BJ (cell line): ENCODE measurements around the gene FAM234B. TPM values are rescaled to one million over a fixed set of nuclear protein-coding genes. Genes with fewer than 3 reads are reported as not detected.
A peak's percentile ranks its signal among the peaks of the same experiment; 100 is the strongest.
"Not testable (repeated sequence)": the region's sequence is repeated elsewhere in the genome, so short reads cannot be mapped to it uniquely, and the experiment has no call there.

Experiments used
- CTCF ChIA-PET: fragments of 350-600 bp; formaldehyde crosslinking; extraction: SDS; loops from one replicate; lab custom pipeline; 2021; ENCODE audit warnings: antibody characterized with exemption, inconsistent platforms; lab: Yijun Ruan, JAX
- POLR2A ChIA-PET: fragments of 300-600 bp; sonication (Branson Sonifier 250); formaldehyde crosslinking; extraction: SDS; loops from one replicate; lab custom pipeline; 2021; ENCODE audit warnings: antibody characterized with exemption; lab: Charles Lee
- DNase-seq: peaks from one replicate; pipeline ENCODE4 v3.0.0-alpha.2; 2011; ENCODE audit warnings: low read depth
- H3K27me3 ChIP-seq: 2 replicates; pipeline ENCODE4 v1.6.0; 2011; ENCODE audit warnings: low read length; ENCODE audit not compliant: control insufficient read depth, insufficient read depth
- H3K36me3 ChIP-seq: 2 replicates; pipeline ENCODE4 v1.5.1; 2011; ENCODE audit warnings: low read length; ENCODE audit not compliant: control insufficient read depth, insufficient read depth
- H3K4me3 ChIP-seq: 2 replicates; pipeline ENCODE4 v1.5.1; 2011; ENCODE audit warnings: low read depth, mild to moderate bottlenecking, control low read depth, low read length
- polyA plus RNA-seq: library from polyadenylated mRNA; depleted of rRNA; stranded (reverse); fragments of >200 nt; gene quantifications from 2 replicates; pipeline ENCODE4 v1.2.3, GENCODE V29; 2011
- TF ChIP-seq, protein P1 (sequence below): IDR thresholded peaks from 2 replicates; pipeline ENCODE4 v1.5.1; 2011; ENCODE audit warnings: low read depth, mild to moderate bottlenecking, control low read depth, inconsistent platforms, low read length, moderate library complexity; ENCODE audit not compliant: insufficient read depth

Gene FAM234B
- polyA plus RNA-seq, 1 experiment, result 2.4 TPM

DNA sequence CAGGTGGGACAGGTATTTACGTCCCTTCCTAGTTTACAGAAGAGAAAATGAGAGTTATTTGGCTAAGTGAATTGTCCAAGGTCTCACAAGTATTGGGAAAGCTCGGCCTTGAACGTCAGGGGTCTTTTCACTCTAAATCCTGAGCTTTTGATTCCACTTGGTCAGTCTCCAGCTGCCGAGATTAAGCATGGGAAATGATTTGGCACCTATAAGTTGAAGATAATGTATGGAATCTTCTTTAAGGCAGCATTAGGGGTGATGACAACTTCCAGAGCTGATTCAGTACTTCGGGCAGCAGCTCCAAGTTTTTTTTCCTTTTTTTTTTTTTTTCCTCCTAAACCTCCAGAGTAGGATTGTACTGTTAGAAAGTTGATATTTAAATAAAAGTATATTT, 722 bp downstream of the FAM234B start:
- TF ChIP-seq, protein P1, sequence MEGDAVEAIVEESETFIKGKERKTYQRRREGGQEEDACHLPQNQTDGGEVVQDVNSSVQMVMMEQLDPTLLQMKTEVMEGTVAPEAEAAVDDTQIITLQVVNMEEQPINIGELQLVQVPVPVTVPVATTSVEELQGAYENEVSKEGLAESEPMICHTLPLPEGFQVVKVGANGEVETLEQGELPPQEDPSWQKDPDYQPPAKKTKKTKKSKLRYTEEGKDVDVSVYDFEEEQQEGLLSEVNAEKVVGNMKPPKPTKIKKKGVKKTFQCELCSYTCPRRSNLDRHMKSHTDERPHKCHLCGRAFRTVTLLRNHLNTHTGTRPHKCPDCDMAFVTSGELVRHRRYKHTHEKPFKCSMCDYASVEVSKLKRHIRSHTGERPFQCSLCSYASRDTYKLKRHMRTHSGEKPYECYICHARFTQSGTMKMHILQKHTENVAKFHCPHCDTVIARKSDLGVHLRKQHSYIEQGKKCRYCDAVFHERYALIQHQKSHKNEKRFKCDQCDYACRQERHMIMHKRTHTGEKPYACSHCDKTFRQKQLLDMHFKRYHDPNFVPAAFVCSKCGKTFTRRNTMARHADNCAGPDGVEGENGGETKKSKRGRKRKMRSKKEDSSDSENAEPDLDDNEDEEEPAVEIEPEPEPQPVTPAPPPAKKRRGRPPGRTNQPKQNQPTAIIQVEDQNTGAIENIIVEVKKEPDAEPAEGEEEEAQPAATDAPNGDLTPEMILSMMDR, result no peak
- no peak for DNase-seq
- CTCF ChIA-PET, result interaction anchor here (0.6 to 2.3 kb wide), 5 partner anchors 20 to 167 kb away, joined by 3 to 11 read pairs (median 4); no protein-coding TSS in a partner anchor
- POLR2A ChIA-PET, result interaction anchor here (0.6 kb wide), 1 partner anchor 173 kb away, joined by 3 read pairs; no protein-coding TSS in a partner anchor
- peak overlapping the region; percentile 99 for H3K4me3 ChIP-seq
- peaks cover 3% of the 10 kb centered on the region; the same call in 1 of the 2 replicates for H3K27me3 ChIP-seq
- H3K36me3 ChIP-seq, result no peaks in the 10 kb centered on the region

DNA sequence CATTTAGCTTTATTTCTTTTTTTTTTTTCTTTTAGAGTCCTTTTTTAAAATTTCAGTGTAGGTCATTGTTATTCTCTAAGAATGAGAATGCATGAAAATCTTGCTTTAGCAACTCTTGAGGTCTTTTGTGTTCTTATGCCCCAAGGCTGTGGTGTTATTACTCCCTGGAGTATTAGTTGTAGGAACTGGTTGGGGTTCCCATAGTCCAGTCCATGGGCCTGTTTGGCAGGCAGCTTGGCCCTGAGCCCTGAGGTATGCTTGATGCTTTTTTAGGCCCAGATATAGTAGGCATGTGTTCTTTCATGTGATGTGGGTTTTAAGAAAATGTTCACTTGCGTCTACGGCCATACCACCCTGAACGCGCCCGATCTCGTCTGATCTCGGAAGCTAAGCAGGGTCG, 1.6 kb downstream of the FAM234B start:
- ChIA-PET CTCF (interaction anchor here (1.1 to 2.3 kb wide), 4 partner anchors 11 to 166 kb away, joined by 4 to 11 read pairs (median 5); no protein-coding TSS in a partner anchor), POLR2A (interaction anchor here (0.5 kb wide), 1 partner anchor 11 kb away, joined by 16 read pairs; no protein-coding TSS in a partner anchor)

DNA sequence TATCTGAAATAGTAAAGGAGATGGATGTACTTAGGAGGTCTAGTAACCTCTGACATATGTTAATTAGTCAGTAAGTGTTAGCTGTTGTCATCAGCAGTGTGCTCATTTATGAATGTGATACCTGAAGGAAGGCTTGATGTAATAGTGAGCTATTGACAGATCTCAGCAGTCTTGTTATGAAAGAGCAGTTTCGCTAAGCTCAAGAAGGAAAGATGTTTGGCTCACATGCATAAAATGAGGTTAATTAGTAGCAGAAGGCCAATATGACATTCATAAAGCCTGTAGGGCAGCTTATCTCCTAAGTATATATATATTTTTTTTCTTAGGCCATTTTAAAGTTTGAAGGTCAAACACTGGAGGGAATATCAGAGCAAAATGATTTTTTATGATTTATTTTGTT, 2.8 kb downstream of the FAM234B start:
- peaks cover 3% of the 10 kb centered on the region; the same call in 1 of the 2 replicates for H3K27me3 ChIP-seq
- H3K36me3 ChIP-seq, result no peaks in the 10 kb centered on the region
- CTCF ChIA-PET, result interaction anchor here (0.7 kb wide), 1 partner anchor 165 kb away, joined by 3 read pairs; no protein-coding TSS in a partner anchor
- POLR2A ChIA-PET, result no interaction called here
- TF ChIP-seq, protein P1, result no peak
- no peak for DNase-seq
- no peak overlapping the region for H3K4me3 ChIP-seq

More for the DNA sequence above, 1.6 kb downstream of the FAM234B start:
- TF ChIP-seq, protein P1, result no peak
- Histone ChIP-seq H3K27me3 (peaks cover 3% of the 10 kb centered on the region; the same call in 1 of the 2 replicates), H3K4me3 (no peak overlapping the region), H3K36me3 (no peaks in the 10 kb centered on the region)
- DNase-seq, result no peak

DNA sequence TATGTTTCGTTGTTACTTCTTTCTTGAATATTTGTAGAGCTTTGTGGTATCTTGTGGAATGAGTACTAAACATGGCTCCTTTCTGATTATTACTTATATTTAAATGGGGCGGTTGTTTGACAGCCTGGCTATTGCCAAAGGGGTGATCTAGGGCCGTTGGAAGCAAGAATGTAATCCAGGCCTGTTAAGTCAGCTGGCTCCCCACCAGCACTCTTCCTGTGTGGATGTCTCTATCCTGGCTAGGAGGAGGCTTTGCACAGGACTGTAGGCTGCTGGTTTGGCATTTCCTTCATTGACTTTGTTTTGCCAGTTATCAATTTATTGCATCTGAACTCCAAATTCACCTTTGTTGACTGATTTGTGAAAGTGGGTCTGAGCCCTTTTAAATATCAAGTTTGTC, 5.6 kb downstream of the FAM234B start:
- Histone ChIP-seq H3K36me3 (no peaks in the 10 kb centered on the region), H3K4me3 (no peak overlapping the region), H3K27me3 (no peaks in the 10 kb centered on the region)
- TF ChIP-seq, protein P1, result no peak
- DNase-seq, result no peak
- POLR2A ChIA-PET, result no interaction called here
- CTCF ChIA-PET, result interaction anchor here (0.7 kb wide), 1 partner anchor 11 kb away, joined by 3 read pairs; no protein-coding TSS in a partner anchor

DNA sequence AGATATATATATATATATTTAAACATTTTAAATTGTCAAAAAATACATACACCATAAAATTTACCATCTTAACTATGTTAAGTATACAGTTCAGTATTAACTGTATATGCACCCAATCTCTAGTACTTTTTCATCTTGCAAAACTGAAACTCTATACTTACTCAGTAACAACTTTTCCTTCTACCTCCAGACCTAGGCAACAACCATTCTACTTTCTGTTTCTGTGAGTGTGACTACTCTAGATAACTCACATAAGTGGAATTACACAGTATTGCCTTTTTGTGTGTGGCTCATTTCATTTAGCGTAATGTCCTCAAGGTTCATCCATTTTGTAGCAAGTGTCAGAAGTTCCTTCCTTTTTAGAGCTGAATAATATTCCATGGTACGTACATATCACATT, 8.2 kb downstream of the FAM234B start:
- ChIA-PET CTCF (interaction anchor here (1.0 to 1.4 kb wide), 5 partner anchors 13 to 182 kb away, joined by 3 to 4 read pairs (median 3); no protein-coding TSS in a partner anchor), POLR2A (no interaction called here)
- TF ChIP-seq, protein P1, result no peak
- DNase-seq, result no peak
- H3K36me3 ChIP-seq, result no peaks in the 10 kb centered on the region
- H3K4me3 ChIP-seq, result no peak overlapping the region
- no peaks in the 10 kb centered on the region for H3K27me3 ChIP-seq

DNA sequence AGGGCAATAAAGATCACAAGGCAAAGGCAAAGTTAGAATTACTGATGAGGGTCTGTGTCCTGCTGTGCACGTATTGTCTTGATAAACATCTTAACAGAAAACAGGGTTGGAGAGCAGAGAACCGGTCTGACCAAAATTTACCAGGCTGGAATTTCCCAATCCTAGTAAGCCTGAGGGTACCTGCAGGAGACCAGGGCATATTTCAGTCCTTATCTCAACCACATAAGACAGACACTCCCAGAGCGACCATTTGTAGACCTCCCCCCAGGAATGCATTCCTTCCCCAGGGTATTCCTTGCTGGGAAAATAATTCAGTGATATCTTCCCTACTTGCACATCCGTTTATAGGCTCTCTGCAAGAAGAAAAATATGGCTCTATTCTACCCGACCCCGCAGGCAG, 9.4 kb downstream of the FAM234B start:
- H3K27me3 ChIP-seq, H3K36me3 ChIP-seq, DNase-seq, CTCF ChIA-PET, H3K4me3 ChIP-seq, POLR2A ChIA-PET: not testable (repeated sequence)
